GM19397 (cell line): ENCODE results near the gene ZKSCAN8.
A peak's percentile ranks its signal among the peaks of the same experiment; 100 is the strongest.

ENCODE experiments used
- ATAC-seq: cut with Tn5 transposase; IDR thresholded peaks from one replicate; pipeline ENCODE4 v1.9.1; 2021; ENCODE audit warnings: mild to moderate bottlenecking, moderate library complexity; ENCODE audit not compliant: unreplicated experiment

ZKSCAN8 gene

DNA sequence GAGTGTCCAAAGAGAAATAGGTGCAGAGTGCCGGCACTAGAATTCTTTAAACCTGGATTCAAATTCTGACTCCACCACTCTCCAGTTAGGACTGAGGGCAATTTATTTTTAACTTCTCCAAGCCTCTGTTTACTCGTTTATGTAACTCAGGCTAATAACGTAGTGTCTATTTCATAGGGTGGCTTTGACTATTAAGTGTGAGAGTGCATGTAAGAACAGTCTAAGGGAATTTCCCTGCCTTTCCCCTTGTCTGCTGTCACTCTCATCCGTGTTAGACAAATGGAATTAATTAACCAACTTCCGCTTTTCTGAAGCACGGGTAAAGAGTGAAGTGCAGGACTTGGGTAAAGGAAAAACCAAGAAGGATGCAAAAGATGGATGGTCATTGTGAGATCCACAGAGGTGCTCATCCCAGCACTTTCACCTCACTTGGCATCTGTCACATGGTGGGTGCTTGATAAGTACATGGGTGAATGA, 4.1 kb upstream of the ZKSCAN8 start:
- no peak for ATAC-seq

DNA sequence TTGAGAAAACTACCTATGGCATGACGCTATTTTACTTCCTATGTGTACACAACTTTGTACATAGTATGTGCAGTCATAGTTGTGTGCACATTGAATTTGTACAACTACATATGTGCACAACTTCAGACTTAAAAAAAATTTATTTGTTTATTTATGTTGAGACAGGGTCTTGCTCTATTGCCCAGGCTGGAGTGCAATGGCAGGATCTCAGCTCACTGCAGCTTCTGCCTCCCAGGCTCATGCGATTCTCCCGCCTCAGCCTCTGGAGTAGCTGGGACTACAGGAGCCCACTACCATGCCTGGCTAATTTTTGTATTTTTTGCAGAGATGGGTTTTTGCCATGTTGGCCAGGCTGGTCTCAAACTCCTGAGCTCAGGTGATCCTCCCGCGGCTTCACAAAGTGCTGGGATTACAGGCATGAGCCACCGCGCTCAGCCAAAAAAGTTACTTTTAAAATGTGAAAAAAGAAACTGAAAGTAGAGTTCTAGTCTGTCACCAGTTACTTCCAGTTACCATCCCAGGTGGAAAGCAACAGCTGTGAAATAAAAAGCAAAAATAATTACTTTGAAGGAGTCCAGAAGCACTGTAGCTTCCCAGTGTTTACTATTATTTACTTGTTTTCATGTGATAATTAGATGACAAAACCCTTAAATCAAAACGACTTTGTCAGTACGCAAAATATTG, 1.7 kb upstream of the ZKSCAN8 start:
- no peak for ATAC-seq

DNA sequence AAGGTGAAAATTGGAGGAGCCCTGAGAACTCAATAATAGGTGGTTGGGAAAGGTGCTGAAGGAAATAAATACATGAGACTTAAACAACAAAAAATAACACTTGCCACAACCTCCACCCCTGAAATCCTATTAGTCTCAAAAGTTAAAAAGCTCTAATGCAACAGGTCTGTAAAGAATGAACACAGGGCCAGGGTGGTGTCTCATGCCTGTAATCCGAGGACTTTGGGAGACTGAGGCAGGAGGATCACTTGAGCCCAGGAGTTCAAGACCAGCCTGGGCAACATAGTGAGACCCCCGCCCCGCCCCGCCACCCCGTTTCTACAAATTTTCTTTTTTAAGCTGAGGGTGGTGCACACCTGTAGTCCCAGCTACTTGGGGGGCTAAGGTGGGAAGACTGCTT, 1.1 kb upstream of the ZKSCAN8 start:
- no peak for ATAC-seq

DNA sequence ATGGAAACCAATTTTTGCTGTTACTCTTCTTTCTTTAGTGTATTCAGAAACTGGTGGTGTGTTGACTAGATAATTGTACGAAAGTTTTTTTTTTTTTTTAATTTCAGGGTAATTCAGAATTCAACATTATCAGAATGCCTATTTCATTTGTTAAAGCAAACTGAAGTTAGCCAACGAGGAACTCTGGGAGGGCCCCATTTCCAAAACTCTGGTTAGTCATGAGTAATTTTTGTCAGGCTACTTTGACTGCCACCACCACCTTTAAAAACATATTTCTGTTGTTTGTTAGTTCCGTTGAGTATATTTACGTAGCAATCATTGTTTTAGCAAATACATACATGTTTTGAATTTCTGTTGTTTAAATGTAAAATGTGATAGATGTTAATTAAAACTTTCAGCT, 763 bp downstream of the ZKSCAN8 start:
- ATAC-seq: no peak

DNA sequence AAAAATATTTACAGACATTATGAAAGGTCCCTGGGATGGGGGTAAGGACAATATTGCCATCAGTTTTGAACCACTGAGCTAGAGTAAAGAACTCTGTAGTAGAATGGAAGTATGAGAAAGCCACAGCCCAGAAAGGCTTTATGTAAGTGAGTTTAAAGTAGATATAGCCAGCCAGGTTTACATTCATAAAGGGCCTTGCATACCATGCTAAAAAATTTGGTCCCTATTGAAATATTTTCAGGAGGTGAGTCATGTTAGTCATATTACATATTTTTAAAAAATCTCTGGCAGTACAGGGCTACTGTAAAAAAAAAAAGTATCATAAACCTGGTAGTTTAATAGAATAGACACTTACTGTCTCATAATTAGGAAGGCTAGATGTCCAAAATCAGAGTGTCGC, 3.5 kb downstream of the ZKSCAN8 start:
- ATAC-seq: no peak

DNA sequence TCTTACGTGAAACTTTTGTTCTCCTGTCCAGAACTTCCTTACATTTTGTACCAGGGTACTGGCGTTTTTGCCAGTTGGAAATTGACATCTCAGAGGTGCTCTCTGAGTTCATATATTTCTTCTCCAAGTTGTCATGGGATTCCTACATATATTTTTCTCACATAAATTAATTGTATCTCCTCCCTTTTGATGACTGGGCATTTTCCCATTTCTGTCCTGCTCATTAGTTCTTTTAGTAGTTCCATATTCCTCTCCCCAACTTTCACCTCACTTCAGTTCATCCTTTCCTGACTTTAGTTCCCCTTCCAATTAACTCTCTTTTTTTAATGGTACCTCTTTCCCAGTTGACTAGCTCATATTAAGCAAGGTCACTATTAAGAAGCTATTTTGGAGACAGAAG, 10.8 kb downstream of the ZKSCAN8 start:
- ATAC-seq: no peak

DNA sequence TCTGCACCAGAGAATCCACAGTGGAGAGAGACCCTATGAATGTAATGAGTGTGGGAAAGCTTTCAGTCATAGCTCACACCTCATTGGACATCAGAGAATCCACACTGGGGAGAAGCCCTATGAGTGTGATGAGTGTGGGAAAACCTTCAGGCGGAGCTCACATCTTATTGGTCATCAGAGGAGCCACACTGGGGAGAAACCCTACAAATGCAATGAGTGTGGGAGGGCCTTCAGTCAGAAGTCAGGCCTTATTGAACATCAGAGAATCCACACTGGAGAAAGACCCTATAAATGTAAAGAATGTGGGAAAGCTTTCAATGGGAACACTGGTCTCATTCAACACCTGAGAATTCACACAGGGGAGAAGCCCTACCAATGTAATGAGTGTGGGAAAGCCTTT, 11.9 kb downstream of the ZKSCAN8 start:
- no peak for ATAC-seq

DNA sequence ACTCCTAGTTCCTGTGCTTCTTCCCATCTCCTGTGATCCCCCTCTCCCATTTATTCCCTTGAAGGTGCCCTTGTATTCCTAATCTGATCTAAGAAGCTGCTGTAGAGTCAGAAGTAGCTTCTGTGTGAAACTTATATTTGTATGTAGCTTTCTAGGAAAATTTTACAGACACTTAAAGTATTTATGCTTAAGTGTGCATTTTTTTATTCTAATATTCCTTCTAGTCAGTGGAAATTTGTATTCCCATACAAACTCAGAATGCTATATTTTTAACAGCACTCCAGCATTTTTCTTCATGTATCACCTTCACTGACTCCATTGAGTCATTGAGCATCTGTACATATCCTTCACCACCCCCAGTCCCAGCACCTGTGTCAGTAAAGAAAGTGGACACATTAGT, 12.7 kb downstream of the ZKSCAN8 start:
- ATAC-seq: no peak

DNA sequence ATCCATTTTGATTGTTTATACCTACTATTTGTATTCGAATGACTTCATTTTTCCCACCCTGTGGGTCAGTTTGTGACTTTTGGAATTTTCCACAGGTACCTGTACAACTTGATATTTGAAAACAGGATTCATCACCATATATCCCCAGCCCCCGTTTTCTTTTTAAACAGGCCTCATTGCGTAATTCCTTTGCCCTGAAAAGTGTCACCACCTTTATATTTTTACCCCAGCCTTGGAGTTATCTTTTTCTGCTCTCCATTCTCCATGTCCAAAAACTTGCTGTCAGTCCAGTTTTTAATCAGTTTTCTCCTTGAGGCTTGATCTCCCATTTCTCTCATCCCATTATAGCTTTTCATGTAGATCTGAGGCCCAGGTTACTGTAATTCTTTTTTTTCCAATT, 16.6 kb downstream of the ZKSCAN8 start:
- no peak for ATAC-seq

DNA sequence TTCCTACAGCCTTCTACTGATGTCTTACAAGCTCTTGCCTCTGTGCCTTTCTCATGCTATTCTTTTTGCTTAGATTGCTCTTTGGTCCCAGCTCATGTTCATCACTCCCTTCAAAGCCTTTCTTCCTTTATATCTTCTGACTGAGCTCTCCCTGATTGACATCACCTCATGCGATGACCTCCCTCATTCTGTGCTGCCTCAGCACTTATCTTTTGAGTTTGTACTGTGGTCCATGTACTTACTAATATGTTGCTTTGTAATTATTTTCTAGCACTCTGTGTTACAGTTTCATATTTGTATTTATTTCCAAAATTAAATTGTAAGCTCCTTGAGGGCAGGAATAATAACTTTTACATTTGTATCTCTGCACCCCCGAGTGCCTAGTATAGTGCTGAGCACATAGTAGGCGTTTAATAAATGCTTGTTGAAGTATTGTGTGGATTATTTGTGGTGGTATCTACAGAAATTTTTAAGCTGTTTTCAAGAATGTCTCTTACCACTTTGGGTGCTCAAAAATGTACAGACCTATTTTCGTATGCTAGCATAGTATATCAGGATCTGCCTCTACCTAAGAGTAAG, 17.4 kb downstream of the ZKSCAN8 start:
- ATAC-seq: no peak

DNA sequence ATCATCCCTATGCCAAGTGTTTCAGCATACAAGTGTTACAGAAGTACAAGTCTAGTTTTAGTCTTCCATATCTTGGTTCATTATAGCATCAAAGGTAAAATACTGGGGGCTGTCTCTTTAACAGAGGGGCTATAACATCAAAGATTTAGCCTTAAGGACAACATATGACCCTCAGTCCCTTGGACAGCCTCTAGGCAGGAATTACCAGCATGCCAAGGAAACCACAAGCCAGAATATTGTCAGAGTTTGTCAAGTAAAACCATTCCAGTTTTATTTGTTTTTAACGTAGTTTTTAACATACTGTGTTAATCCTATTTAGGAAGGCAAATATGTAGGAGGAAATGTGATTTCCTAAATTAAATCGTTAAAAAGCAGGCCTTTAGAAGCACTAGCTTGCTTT, 18.6 kb downstream of the ZKSCAN8 start:
- no peak for ATAC-seq

DNA sequence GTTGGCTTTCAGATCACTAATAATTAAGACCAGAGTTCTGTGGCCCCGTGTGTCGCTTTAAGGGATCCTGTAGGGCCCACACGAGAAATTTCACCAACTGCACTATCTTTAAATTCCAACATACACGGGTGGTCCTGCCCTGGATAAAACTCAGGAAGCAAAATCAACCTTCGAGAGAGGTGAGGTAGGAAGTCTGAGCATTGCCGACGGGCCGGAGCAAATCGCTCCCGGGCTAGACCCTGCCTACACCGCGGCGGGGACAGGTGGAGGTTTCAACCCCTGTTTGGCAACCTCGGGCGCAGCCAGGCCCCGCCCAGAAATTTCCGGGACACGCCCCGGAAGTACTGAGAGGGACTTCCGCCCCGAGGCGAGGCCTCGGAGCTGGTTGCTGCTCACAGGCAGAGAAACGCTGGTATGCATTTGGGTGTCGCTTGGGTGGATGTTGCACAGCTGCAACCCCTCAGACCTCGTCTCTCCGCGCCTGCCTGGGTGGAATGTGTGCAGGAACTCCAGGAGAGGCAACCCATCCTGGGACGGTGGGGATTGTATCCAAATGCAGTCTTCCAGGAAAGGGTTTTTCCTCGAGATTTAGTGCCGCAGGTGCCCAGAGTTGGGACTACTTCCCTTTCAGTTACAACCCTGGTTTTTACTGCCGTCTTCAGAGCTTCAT, 19.9 kb downstream of the ZKSCAN8 start:
- ATAC-seq: peak; percentile 97

DNA sequence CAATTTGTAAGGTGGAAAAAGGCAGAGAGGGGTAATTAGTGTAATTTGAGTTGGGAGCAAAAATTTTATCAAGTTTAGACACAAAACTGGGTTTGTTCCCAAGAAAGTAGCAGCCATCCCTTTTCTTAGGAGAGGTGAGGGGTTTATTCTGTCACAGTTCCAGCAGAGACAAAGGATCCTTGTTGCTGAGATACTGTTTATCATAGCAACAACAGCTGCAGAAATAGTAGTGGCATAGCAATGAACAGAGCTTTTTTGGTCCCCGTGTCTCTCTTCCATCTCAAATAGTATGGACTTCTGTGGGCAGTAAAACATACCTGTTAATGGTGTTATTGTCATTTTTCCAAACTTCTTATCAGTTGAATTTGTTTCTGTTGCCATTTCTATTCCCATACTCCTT, 23.9 kb downstream of the ZKSCAN8 start:
- ATAC-seq: no peak

DNA sequence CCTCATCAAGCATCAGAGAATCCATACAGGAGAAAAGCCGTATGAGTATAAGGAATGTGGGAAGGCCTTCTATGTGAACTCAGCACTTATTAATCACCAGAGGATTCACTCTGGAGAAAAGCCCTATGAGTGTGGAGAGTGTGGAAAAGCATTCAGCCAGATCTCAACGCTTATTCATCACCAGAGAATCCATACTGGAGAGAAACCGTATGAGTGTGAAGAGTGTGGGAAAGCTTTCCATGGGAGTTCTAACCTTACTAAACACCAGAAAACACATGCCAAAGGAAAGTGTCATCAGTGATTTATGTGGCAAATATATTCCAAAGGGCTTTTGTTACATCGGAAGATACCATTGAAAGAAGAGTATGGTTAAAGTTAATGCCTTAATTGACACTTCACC, 25.4 kb downstream of the ZKSCAN8 start:
- ATAC-seq: no peak

DNA sequence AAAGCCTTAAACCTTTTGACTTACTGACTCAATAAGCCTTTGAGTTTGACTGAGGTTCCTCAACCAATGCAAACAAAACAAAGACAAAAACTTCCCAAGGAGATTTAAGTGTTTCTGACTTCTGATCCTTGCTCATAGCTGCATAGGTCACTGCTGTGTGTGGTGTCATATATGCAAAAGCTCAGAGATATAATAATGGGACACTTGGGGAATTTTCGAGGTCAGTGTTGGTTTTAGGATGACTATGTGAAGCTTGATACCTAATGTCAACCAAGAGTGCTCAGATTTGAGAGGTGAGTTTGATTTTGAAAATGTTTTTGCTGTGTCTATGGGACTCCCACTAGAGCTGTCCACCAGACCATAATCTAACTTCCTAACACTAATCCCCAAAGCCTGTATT, 26.2 kb downstream of the ZKSCAN8 start:
- ATAC-seq: no peak

DNA sequence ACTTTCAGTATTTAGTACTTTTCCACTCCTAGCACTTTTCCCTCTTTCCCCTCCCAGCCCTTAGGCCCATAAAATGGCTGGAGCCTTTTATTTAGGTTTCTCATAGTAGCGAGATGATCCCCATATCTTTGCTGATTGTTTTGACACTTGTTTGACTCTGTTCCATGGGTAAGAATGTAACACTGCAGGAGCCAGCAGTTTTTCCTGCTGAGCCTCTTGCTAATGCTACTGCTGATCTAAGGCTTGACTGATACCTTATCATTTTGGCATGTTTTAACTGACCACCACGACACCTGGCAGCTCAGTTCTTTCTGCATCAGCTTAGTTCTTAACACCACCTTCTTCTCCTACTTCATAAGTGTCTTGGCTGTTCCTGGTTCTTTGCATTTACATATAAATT, 29.6 kb downstream of the ZKSCAN8 start:
- no peak for ATAC-seq

DNA sequence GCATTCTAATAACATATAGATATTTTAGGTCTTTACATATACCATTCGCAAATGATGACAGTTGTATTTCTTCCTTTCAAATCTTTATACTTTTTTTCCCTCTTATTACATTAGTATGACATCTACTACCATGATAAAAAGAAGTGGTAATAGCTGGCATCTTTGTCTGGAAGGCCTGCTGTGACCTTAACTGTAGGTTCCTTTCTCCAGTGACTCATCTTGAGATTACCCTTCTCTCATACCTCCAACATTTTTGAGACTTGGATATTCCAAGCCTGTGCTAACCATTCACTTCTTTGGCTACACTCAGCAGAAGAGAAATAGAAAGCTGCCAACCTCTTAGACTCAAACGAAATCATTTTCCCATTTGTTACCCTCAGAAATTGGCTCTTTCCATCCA, 30.3 kb downstream of the ZKSCAN8 start:
- no peak for ATAC-seq

DNA sequence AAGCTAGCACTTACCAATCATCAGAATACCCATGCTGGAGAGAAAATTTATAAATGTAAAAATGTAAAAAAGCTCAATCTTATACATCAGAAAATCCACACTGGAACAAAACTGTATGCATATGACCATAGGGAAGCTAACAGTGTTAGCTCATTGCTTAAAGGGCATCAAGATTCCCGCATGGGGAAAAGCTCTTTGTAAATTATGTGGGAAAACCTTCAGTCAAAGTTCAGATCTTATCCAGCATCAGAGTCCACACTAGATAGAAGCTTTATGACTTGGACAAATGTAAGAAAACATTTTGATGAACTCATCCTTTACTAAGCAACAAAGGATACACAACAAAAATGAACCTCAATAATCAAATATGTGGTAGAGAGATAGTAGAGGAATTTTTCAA, 34.7 kb downstream of the ZKSCAN8 start:
- no peak for ATAC-seq

DNA sequence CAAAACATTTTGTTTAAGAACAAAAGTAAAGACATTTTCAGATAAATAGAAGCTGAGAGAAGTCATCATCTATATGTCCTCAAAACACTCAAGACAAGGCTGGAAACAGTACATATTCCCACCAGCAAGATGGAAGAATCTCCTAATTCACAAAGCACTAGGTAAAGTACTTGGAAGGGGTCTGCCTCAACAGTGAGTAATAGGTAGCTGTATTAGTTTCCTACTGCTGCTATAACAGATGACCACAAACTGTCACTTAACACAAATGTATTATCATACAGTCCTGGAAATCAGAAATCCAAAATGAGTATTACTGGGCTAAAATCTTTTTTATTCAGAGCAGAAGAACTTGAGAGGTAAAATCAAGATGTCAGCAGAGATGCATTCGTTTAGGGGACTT, 40.6 kb downstream of the ZKSCAN8 start:
- ATAC-seq: no peak

DNA sequence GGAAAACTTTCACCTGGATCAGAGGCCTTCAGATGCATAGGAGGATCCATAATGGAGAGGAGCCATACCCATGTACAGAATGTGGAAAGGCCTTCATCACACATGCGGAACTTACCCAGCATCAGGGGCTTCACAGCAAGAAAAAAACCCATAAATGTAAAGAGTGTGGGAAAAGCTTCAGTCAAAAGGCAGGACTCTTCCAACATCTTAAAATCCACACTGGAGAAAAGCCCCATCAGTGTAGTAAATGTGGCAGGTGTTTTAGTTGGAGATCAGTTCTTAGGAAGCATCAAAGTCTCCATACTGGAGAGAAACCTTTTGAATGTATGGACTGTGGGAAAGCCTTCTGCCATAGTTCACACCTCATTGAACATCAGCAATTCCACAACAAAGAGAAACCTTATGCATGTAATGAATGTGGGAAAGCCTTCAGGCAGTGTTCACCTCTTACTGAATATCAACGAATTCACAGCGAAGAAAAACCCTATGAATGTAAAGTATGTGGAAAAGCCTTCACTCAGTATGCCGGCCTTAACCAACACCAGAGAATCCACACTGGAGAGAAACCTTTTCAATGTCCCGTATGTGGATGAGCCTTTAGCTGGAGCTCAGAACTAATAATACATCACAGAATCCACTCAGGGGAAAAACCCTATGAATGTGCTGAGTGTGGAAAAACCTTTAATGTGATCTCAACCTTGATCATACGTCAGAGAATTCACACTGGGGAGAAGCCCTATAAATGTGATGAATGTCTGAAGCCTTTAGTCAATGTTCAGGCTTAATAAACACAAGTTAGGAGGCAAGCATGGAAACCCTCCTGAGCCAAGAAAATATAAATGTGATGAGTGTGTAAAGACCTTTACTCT, 46.7 kb downstream of the ZKSCAN8 start:
- ATAC-seq: no peak

DNA sequence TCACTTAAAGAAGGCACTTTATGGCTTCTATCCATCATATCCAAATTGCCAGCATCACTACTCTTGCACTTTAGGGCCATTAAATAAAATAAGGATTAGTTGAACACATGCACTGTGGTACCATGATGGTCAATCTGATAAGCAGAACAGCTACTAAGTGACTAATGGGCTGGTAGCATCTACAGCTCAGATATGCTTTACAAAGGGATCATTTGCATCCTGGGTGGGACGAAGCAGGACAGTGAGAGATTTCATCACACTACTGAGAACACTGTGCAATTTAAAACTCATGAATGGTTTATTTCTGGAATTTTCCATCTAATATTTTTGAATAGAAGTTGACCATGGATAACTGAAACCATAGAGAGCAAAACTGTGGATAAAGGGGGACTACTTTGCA, 58.3 kb downstream of the ZKSCAN8 start:
- no peak for ATAC-seq

DNA sequence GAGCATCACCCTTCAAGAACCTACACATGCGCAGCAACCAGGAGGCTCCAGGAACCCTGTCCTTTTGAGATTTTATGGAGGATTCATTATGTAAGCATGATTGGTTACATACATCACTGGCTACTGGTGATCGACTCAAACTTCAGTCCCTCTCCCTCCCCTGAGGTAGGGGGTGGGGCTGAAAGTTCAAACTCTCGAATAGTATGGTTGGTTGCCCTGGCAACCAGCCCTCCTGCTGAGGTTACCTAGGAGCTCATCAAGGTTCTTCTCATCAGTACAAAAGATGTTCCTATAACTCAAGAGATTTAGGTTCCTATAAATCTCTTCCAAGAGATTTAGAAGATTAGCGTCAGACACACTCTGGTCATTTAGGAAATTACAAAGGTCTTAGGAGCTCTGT, 61.5 kb downstream of the ZKSCAN8 start:
- no peak for ATAC-seq
